Tibial nerve (tissue), 3 donors: ENCODE data around the gene GPR135.

Experiments
- CTCF ChIP-seq, 5 experiments: fragments of 200-600 bp in 3 of 5; fragments of 450-650 bp in 2 of 5; sonication (generic) in 3 of 5; IDR thresholded peaks; one replicate each; pipeline ENCODE4 v1.5.1; 2016 to 2019; ENCODE audit warnings: antibody characterized with exemption in 5 of 5, mild to moderate bottlenecking in 3 of 5, moderate library complexity in 2 of 5
- POLR2A ChIP-seq, 2 donors: fragments of 450-650 bp; IDR thresholded peaks; one replicate each; pipeline ENCODE4 v1.6.1; 2017; ENCODE audit warnings: antibody characterized with exemption in 2 of 2, mild to moderate bottlenecking in 2 of 2, moderate library complexity in 2 of 2

GRCh38 chr14:59510001-59510400 is 44.8 kb upstream of the GPR135 start:
- TF ChIP-seq CTCF (IDR thresholded peaks at IDR 0.05) (no peak), POLR2A (IDR thresholded peaks at IDR 0.05) (no peak)
